Endometrial microvascular endothelial cells (primary cell): ENCODE results near the gene TP63. TPM values are rescaled to one million over a fixed set of nuclear protein-coding genes. Genes with fewer than 3 reads are reported as not detected.

ENCODE experiments used
- in situ Hi-C: cut with HindIII; loops from 2 replicates; pipeline ENCODE4 v1.10.0; 2017; ENCODE audit warnings: low sequenced_read_pairs, low pct_unique_long_range_greater_than_20kb; ENCODE audit errors: inconsistent ontology term
- total RNA-seq: library from RNA; depleted of rRNA; stranded (reverse); fragments of >200 nt; gene quantifications from one replicate; pipeline ENCODE4 v1.2.3, GENCODE V29; 2015; ENCODE audit errors: inconsistent ontology term

The TP63 gene
- total RNA-seq, 1 donor from 2014 or later: not detected

- in situ Hi-C loops: no loop called here
Observed at GRCh38 chr3:189927975-189928895, 297.0 kb downstream of the TP63 start.

DNA sequence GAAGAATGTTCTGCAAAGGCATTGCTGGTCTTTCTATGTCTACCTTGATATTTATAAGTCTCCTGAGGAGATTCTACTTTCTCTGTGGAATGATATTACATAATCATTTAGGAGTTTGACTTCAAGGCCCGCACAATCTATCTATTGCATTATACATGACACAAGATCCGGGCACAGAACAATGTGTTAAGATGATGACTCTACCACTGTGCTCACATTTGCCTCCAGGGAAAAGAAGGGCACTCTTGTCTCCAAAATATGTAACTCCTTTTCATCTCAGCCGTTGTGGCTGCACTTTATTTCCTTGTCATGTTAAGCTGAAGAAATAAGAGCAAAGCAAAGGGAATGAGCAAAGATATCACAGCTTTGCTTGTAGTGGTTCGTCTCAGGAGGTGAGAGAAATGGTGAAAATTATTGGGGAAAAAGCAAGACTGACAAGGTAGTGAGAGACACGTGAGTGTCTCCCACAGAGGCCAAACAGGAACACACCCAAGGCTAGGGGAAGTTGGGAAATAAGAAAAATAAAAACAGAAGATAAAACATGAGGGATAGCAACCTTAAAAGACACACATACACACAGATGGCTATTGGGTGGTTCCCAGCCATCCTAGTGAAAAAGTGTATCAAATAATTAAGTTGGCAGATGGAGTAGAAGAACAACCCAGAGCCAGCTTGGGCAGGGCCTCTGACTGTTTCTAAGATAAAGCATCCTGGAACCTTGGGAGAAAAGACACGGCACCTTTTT lies 305.2 kb downstream of the TP63 start:
- in situ Hi-C loops: no loop called here

GRCh38 chr3:189937302-189938127 lies 306.3 kb downstream of the TP63 start:
- in situ Hi-C loops: no loop called here

GRCh38 chr3:189941125-189941524 lies 309.9 kb downstream of the TP63 start:
- in situ Hi-C loops: no loop called here

DNA sequence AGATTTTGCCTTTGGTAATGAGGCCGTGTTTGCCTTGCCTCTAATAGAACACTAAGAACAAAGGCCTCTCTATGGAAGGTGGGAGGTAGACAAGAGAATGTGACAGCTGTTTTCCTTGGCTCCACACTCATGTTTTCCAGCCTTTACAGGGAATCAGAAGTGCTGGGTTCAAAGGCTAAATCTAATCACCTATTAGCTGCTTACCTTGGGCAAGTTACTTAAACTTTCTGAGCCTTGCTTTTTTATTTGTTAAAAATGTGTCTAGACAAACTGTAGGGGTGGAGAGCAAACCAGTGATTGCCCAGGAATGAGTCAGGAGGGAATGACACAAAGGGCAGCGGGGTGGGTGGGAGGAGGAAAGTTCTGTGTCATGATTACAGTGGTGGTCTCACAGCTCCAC lies 310.5 kb downstream of the TP63 start:
- in situ Hi-C loops: no loop called here

DNA sequence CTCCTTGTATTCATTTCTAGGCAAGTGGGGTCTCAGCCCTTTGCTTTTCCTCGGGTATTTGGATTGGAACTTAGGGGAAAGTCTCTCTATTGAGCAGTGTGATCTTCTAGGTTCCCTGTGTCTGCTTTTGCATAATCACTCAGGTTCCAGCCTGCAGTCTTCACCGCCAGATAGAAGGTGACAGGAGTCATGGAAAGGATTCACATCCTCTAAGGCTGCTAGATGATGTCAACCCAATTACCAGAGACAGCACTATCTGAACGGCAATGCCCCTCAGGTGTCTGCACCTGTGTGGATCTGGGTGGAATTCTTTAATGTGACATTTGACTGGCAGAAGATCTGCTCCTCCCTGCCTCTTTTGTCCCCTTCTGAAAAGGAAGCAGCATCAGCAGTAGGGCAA lies 311.8 kb downstream of the TP63 start:
- in situ Hi-C loops: no loop called here

GRCh38 chr3:189944285-189945145 lies 313.3 kb downstream of the TP63 start:
- in situ Hi-C loops: no loop called here

- in situ Hi-C loops: no loop called here
Observed at GRCh38 chr3:189945935-189946709, 314.9 kb downstream of the TP63 start.
